Right lobe of liver (tissue), 6 donors: Measurements from ENCODE around the gene HECW1. TPM values are rescaled to one million over a fixed set of nuclear protein-coding genes. Genes with fewer than 3 reads are reported as not detected.
A peak's percentile ranks its signal among the peaks of the same experiment; 100 is the strongest.

ENCODE experiments used
- ATAC-seq, 4 donors: fragments of 200-7000 bp; cut with Tn5 transposase; one replicate each; pipeline ENCODE4 v1.9.1; 2020; ENCODE audit warnings: mild to moderate bottlenecking in 4 of 4, moderate library complexity in 4 of 4
- DNase-seq, 3 donors: peaks; one replicate each; pipeline ENCODE4 v3.0.0-alpha.2; 2020
- H3K27ac ChIP-seq, 3 donors: fragments of 200-600 bp; one replicate each; pipeline ENCODE4 v1.8.0; 2022
- H3K27me3 ChIP-seq, 2 donors: fragments of 200-600 bp; one replicate each; pipeline ENCODE4 v1.8.0; 2022
- H3K36me3 ChIP-seq, 4 donors: fragments of 200-600 bp; sonication (generic) in 1 of 4; one replicate each; pipeline versions ENCODE4 v1.5.1 to v1.8.0; 2017 to 2022; ENCODE audit warnings: control low read depth in 1 of 4
- H3K4me1 ChIP-seq, 4 donors: fragments of 200-600 bp; sonication (generic) in 1 of 4; one replicate each; pipeline versions ENCODE4 v1.5.1 to v1.8.0; 2017 to 2022; ENCODE audit warnings: control low read depth in 1 of 4
- H3K4me3 ChIP-seq, 3 donors: fragments of 200-600 bp; one replicate each; pipeline ENCODE4 v1.8.0; 2022
- H3K9me3 ChIP-seq, 4 donors: fragments of 200-600 bp; sonication (generic) in 1 of 4; one replicate each; pipeline versions ENCODE4 v1.5.1 to v1.8.0; 2017 to 2022; ENCODE audit warnings: control low read depth in 1 of 4
- POLR2A ChIP-seq: fragments of 450-650 bp; IDR thresholded peaks from one replicate; pipeline ENCODE4 v1.6.1; 2017; ENCODE audit warnings: antibody characterized with exemption, mild to moderate bottlenecking
- WGBS: methylation state at CpG from one replicate; pipeline ENCODE4 v1.1.6; 2018; ENCODE audit warnings: low coverage, low lambda C conversion rate; ENCODE audit not compliant: insufficient coverage; ENCODE audit errors: missing lambda C conversion rate; 5-methylcytosine and 5-hydroxymethylcytosine counted together
- intact Hi-C, 2 donors: fragments of 100-400 bp; cut with DNase I; formaldehyde crosslinking; loops; one replicate each; pipeline versions ENCODE4 v1.11.2 to v1.14.1; 2022
- total RNA-seq, 6 experiments: library from RNA; depleted of rRNA in 2 of 6; stranded (reverse); fragments of >200 nt in 2 of 6; fragmentation: NEBNext Ultra II Directional in 3 of 6; extraction: Animal tissue kit (Norgen Biotek cat#: 25700) in 3 of 6; gene quantifications; one replicate each; pipeline versions ENCODE4 v1.1.0 to v1.2.4, GENCODE V29; 2016 to 2023
- TF ChIP-seq, protein P1 (sequence below), 4 donors: fragments of 200-600 bp in 3 of 4; fragments of 450-650 bp in 1 of 4; IDR thresholded peaks; one replicate each; pipeline versions ENCODE4 v1.5.1 to v1.8.0; 2016 to 2022; ENCODE audit warnings: antibody characterized with exemption in 4 of 4, mild to moderate bottlenecking in 2 of 4
- donor health status: DM: no; HTN: yes; CAD: no.
- donor health status: DM: no; HTN: no; CAD: no.
- donor health status: DM: no; HTN: no; CAD: no.
- donor health status: DM: no; HTN: yes; CAD: no.
- donor health status: DM: no; HTN: yes; CAD: no.

Gene HECW1
- total RNA-seq, 6 experiments from 2014 or later: 0.02 to 0.87 (median 0.09) TPM; not detected in 1

- DNase-seq (no peak), ATAC-seq (peak in 1 of 4 donors; percentile 3)
- Histone ChIP-seq H3K27me3 (no peaks in the 10 kb centered on the region), H3K4me3 (no peak overlapping the region), H3K9me3 (no peaks in the 10 kb centered on the region), H3K4me1 (peaks cover 0 to 56% (median 18%) of the 10 kb centered on the region in 4 donors), H3K27ac (peak overlapping the region in 1 of 3 donors; percentile 27), H3K36me3 (no peaks in the 10 kb centered on the region)
- WGBS: 22% methylated on average over 4 of the region's 4 CpGs
- intact Hi-C loops: no loop called here
- no peak for TF ChIP-seq POLR2A
- TF ChIP-seq, protein P1, sequence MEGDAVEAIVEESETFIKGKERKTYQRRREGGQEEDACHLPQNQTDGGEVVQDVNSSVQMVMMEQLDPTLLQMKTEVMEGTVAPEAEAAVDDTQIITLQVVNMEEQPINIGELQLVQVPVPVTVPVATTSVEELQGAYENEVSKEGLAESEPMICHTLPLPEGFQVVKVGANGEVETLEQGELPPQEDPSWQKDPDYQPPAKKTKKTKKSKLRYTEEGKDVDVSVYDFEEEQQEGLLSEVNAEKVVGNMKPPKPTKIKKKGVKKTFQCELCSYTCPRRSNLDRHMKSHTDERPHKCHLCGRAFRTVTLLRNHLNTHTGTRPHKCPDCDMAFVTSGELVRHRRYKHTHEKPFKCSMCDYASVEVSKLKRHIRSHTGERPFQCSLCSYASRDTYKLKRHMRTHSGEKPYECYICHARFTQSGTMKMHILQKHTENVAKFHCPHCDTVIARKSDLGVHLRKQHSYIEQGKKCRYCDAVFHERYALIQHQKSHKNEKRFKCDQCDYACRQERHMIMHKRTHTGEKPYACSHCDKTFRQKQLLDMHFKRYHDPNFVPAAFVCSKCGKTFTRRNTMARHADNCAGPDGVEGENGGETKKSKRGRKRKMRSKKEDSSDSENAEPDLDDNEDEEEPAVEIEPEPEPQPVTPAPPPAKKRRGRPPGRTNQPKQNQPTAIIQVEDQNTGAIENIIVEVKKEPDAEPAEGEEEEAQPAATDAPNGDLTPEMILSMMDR (IDR thresholded peaks at IDR 0.05): no peak
Observed at GRCh38 chr7:43459019-43459337, 346.5 kb downstream of the HECW1 start.

DNA sequence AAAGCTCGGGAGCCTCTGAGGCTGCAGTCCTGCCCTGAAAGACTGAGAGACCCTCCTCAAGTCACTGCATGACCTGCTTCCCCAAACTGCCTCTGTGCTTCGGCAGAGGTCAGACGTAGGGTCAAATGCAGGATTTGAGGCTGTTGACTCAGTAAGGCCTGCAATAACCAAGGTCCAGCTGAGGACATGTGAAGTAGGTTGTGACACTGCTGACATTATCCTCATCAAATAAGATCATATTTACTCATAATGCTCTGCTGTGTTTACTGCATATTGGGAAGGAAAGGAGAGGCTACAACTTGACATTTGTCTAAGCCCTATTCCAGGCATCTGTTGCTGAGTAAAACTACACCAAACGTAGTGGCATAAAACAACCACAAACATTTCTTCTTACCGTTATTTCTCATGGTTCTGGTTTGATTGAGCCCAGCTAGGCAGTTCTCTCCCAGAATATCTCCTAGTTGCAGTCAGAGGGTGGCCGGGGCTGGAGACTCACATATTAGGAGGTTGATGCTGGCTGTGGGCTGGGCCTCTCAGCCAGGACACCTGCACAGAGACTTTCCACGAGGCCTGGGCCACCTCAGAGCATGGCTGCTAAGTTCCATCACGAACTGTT, 348.4 kb downstream of the HECW1 start:
- ATAC-seq: peak; percentile 41 to 67 (median 60)
- Histone ChIP-seq H3K4me1 (peaks cover 0 to 56% (median 18%) of the 10 kb centered on the region in 4 donors), H3K27ac (no peak overlapping the region), H3K4me3 (no peak overlapping the region), H3K36me3 (no peaks in the 10 kb centered on the region), H3K27me3 (no peaks in the 10 kb centered on the region), H3K9me3 (no peaks in the 10 kb centered on the region)
- WGBS: 32% methylated on average over 7 of the region's 8 CpGs
- DNase-seq: no peak
- intact Hi-C loops: no loop called here
- TF ChIP-seq POLR2A: no peak
- TF ChIP-seq, protein P1 (IDR thresholded peaks at IDR 0.05): no peak

DNA sequence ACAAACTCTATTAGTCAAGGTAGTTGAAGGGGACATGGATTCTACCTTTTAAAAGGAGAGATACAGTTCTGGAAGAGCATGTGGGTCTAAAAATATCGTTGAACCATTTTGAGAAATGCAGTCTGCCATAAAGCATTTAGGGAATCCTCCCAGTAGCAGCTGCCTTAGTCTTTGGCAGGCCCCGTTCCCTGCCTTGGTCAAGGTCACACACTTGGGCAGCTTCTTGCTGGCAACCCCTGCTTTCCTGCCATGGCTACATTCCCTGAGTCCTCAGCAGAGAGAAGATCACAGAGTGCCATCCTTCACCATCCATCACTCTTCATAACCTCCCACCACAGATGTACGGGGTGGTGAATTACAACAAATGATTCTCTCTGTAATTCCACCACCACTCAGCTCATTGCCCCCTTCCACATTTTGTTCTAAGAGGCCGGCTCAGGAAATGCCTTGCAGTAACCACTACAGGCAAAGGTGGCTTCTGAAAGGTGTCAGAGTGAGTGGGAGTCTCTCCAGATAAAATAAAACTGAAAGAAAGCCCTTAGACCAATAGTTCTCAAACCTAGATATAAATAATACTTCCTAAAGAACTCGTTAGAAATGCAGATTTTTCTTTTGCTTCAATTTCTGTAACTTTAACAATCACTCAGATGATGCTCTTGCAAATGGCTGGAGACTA, 349.0 kb downstream of the HECW1 start:
- ATAC-seq (no peak), DNase-seq (no peak)
- WGBS: 84% methylated on average over 4 of the region's 5 CpGs
- intact Hi-C loops: no loop called here
- no peak overlapping the region for H3K27ac ChIP-seq
- peaks cover 0 to 58% (median 20%) of the 10 kb centered on the region in 4 donors for H3K4me1 ChIP-seq
- no peaks in the 10 kb centered on the region for H3K36me3 ChIP-seq
- TF ChIP-seq, protein P1 (IDR thresholded peaks at IDR 0.05): no peak
- TF ChIP-seq POLR2A: no peak
- no peak overlapping the region for H3K4me3 ChIP-seq
- no peaks in the 10 kb centered on the region for H3K27me3 ChIP-seq
- no peaks in the 10 kb centered on the region for H3K9me3 ChIP-seq

DNA sequence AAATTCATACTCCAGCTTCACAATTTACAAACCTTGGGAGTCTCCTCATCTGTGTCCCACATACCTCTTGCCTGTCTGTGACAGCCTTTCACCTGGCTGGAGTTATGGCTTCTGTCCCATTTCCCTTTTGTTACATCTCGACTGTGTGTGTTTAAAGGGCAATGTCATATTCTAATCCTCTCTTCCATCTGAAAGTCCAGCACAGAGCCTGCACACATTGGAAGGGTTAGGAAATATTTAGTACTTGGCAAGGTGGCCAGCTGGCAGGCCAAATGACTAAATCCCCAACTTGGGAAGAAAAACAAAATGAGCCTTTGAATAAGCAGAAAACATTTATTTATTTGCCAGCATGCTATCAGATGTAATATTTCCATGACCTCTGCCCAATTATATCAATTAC, 350.4 kb downstream of the HECW1 start:
- intact Hi-C loops: no loop called here
- H3K4me3 ChIP-seq: no peak overlapping the region
- peak overlapping the region in 1 of 3 donors; percentile 22 for H3K27ac ChIP-seq
- ATAC-seq: peak; percentile 78 to 92 (median 84)
- H3K4me1 ChIP-seq: peaks cover 0 to 58% (median 20%) of the 10 kb centered on the region in 4 donors
- DNase-seq: peak in 1 of 3 donors; percentile 80
- H3K36me3 ChIP-seq: no peaks in the 10 kb centered on the region
- no peaks in the 10 kb centered on the region for H3K27me3 ChIP-seq
- TF ChIP-seq POLR2A: no peak
- TF ChIP-seq, protein P1 (IDR thresholded peaks at IDR 0.05): no peak
- WGBS: 28% methylated on average over 1 of the region's 1 CpG
- H3K9me3 ChIP-seq: no peaks in the 10 kb centered on the region
